Fibroblast of the conjunctiva (primary cell): ENCODE measurements around the gene ARHGAP28.

Source experiments
- DNase-seq: peaks from one replicate; pipeline ENCODE4 v3.0.0-alpha.2; 2010; ENCODE audit warnings: low read depth

ARHGAP28 gene

GRCh38 chr18:6731222-6731596, 1.7 kb downstream of the ARHGAP28 start:
- DNase-seq = peak; percentile 96

- DNase-seq = no peak
Measured at GRCh38 chr18:6732952-6733351, 3.4 kb downstream of the ARHGAP28 start.

- no peak for DNase-seq
Measured at GRCh38 chr18:6733758-6734157, 4.2 kb downstream of the ARHGAP28 start.

GRCh38 chr18:6734726-6735430, 5.4 kb downstream of the ARHGAP28 start:
- no peak for DNase-seq

GRCh38 chr18:6737833-6738232, 8.3 kb downstream of the ARHGAP28 start:
- no peak for DNase-seq

- DNase-seq = no peak
Measured at GRCh38 chr18:6738622-6739021, 9.1 kb downstream of the ARHGAP28 start.

- DNase-seq = peak; percentile 98
Measured at GRCh38 chr18:6741232-6741663, 11.7 kb downstream of the ARHGAP28 start.

- DNase-seq = no peak
Measured at GRCh38 chr18:6741786-6742185, 12.3 kb downstream of the ARHGAP28 start.

- DNase-seq = no peak
Measured at GRCh38 chr18:6743999-6744398, 14.5 kb downstream of the ARHGAP28 start.

GRCh38 chr18:6744816-6745455, 15.4 kb downstream of the ARHGAP28 start:
- DNase-seq = no peak

- DNase-seq = no peak
Measured at GRCh38 chr18:6745504-6746031, 16.1 kb downstream of the ARHGAP28 start.

GRCh38 chr18:6746386-6746960, 17.0 kb downstream of the ARHGAP28 start:
- DNase-seq = no peak

- peak; percentile 95 for DNase-seq
Measured at GRCh38 chr18:6747646-6748045, 18.1 kb downstream of the ARHGAP28 start.

- no peak for DNase-seq
Measured at GRCh38 chr18:6748241-6748640, 18.7 kb downstream of the ARHGAP28 start.

GRCh38 chr18:6750411-6750810, 20.9 kb downstream of the ARHGAP28 start:
- DNase-seq = no peak

GRCh38 chr18:6751222-6751621, 21.7 kb downstream of the ARHGAP28 start:
- DNase-seq = no peak

- no peak for DNase-seq
Measured at GRCh38 chr18:6752202-6752860, 22.8 kb downstream of the ARHGAP28 start.

GRCh38 chr18:6755107-6755506, 25.6 kb downstream of the ARHGAP28 start:
- no peak for DNase-seq

GRCh38 chr18:6757931-6758330, 28.4 kb downstream of the ARHGAP28 start:
- DNase-seq = no peak

GRCh38 chr18:6759579-6759978, 30.1 kb downstream of the ARHGAP28 start:
- DNase-seq = no peak

- no peak for DNase-seq
Measured at GRCh38 chr18:6763524-6763923, 34.0 kb downstream of the ARHGAP28 start.

GRCh38 chr18:6764382-6764781, 34.9 kb downstream of the ARHGAP28 start:
- no peak for DNase-seq

- no peak for DNase-seq
Measured at GRCh38 chr18:6773777-6774176, 44.3 kb downstream of the ARHGAP28 start.
